Measurements from ENCODE around the gene ETV1.

DNA sequence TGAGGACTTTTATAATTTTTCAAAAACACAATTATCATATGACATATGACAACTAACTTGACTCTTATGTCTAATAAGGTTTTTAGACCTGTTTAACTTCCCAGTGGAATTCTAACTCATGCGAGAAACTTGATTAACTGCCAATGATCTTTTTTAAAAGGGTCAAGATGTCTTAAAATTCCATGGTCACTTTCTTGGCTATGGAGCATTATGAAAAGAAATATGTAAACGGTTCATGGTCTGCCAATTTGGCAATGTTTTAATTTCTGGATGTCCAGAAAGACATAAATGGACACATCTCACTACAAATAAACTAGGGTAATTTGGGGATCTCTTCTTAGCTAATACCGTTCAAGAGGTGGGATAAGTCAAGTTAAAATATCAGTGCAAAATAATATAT lies 5.4 kb downstream of the ETV1 start:
- no peak for TF ChIP-seq POLR2A (IDR thresholded peaks at IDR 0.05)
- TF ChIP-seq, protein P1, sequence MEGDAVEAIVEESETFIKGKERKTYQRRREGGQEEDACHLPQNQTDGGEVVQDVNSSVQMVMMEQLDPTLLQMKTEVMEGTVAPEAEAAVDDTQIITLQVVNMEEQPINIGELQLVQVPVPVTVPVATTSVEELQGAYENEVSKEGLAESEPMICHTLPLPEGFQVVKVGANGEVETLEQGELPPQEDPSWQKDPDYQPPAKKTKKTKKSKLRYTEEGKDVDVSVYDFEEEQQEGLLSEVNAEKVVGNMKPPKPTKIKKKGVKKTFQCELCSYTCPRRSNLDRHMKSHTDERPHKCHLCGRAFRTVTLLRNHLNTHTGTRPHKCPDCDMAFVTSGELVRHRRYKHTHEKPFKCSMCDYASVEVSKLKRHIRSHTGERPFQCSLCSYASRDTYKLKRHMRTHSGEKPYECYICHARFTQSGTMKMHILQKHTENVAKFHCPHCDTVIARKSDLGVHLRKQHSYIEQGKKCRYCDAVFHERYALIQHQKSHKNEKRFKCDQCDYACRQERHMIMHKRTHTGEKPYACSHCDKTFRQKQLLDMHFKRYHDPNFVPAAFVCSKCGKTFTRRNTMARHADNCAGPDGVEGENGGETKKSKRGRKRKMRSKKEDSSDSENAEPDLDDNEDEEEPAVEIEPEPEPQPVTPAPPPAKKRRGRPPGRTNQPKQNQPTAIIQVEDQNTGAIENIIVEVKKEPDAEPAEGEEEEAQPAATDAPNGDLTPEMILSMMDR (IDR thresholded peaks at IDR 0.05), result no peak
